Astrocyte of the cerebellum (primary cell): ENCODE measurements around the gene CCDC91.

ENCODE experiments used
- DNase-seq: peaks from one replicate; pipeline ENCODE4 v3.0.0-alpha.2; 2011; ENCODE audit warnings: low read depth
- H3K4me3 ChIP-seq: 2 replicates; pipeline ENCODE4 v1.5.1; 2011; ENCODE audit warnings: mild to moderate bottlenecking, low read depth, low read length, moderate library complexity
- in situ Hi-C: cut with HindIII; loops from 2 replicates; pipeline ENCODE4 v1.10.0; 2017; ENCODE audit warnings: low sequenced_read_pairs
- TF ChIP-seq, protein P1 (sequence below): IDR thresholded peaks from 2 replicates; pipeline ENCODE4 v1.5.1; 2012; ENCODE audit warnings: low read length, low read depth, moderate library complexity, mild to moderate bottlenecking; ENCODE audit errors: missing control alignments

Gene CCDC91

GRCh38 chr12:28349196-28349595 is 158.9 kb downstream of the CCDC91 start:
- in situ Hi-C loops: no loop called here
- DNase-seq: no peak
- H3K4me3 ChIP-seq: no peak overlapping the region
- TF ChIP-seq, protein P1, sequence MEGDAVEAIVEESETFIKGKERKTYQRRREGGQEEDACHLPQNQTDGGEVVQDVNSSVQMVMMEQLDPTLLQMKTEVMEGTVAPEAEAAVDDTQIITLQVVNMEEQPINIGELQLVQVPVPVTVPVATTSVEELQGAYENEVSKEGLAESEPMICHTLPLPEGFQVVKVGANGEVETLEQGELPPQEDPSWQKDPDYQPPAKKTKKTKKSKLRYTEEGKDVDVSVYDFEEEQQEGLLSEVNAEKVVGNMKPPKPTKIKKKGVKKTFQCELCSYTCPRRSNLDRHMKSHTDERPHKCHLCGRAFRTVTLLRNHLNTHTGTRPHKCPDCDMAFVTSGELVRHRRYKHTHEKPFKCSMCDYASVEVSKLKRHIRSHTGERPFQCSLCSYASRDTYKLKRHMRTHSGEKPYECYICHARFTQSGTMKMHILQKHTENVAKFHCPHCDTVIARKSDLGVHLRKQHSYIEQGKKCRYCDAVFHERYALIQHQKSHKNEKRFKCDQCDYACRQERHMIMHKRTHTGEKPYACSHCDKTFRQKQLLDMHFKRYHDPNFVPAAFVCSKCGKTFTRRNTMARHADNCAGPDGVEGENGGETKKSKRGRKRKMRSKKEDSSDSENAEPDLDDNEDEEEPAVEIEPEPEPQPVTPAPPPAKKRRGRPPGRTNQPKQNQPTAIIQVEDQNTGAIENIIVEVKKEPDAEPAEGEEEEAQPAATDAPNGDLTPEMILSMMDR: no peak

GRCh38 chr12:28350502-28350901 is 160.2 kb downstream of the CCDC91 start:
- DNase-seq: no peak
- TF ChIP-seq, protein P1: no peak
- H3K4me3 ChIP-seq: no peak overlapping the region
- in situ Hi-C loops: no loop called here

DNA sequence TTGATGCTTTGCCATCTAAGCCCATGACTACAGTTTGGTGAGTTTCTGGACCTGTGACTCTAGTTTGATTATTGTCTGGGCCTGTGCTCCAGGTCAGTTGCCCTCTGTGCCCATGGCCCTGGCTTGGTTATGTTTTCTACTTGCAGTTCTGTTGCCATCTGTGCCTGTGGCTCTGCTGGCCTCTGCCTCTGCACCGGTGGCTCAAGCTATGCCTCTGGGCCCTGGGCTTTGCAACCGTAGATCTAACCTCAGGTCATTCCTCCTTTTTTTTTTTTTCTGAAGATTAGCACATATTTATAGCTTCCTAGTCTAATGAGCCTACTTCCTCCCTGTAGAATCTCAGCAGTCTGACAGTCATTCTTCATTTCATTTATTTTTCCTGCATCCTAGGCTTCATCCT is 161.2 kb downstream of the CCDC91 start:
- no peak overlapping the region for H3K4me3 ChIP-seq
- DNase-seq: no peak
- in situ Hi-C loops: no loop called here
- TF ChIP-seq, protein P1: no peak

DNA sequence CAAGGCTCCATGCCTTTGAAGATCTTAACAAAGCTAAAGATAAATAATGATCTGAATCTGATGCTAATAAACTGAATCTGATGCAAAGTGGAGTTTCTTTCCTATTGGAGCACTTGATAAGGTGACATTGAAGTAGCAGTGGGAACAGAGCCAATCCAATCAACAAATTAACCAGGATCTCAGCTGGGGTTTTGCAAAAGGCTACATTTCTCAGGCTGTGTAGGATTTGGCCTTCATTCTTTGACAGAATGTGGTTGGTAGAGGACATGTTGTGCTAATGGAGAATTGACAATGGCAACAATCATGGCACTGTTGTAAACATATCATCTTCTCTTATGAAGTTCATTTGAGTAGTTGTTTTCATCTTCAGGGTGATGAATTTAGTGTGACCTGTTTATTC is 164.9 kb downstream of the CCDC91 start:
- TF ChIP-seq, protein P1: no peak
- no peak overlapping the region for H3K4me3 ChIP-seq
- DNase-seq: no peak
- in situ Hi-C loops: no loop called here

GRCh38 chr12:28360253-28360652 is 170.0 kb downstream of the CCDC91 start:
- TF ChIP-seq, protein P1: no peak
- no peak overlapping the region for H3K4me3 ChIP-seq
- in situ Hi-C loops: no loop called here
- no peak for DNase-seq

DNA sequence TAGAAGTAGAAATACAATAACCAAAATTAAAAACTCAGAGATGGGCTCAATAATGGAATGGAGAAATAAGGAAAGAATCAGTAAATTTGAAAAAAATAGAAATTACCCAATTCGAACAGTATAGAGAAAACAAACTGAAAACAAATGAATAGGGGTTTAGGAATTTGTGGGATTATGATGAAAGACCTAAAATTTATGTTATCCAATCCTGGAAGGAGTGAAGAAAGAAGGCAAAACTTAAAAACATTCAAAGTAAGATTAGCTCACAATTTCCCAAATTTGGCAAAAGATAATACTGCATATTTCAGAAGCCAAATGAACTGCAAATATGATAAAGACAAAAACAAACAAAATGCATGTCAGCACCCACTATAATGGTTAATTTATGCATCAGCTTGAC is 177.1 kb downstream of the CCDC91 start:
- H3K4me3 ChIP-seq: no peak overlapping the region
- DNase-seq: no peak
- TF ChIP-seq, protein P1: no peak
- in situ Hi-C loops: no loop called here

DNA sequence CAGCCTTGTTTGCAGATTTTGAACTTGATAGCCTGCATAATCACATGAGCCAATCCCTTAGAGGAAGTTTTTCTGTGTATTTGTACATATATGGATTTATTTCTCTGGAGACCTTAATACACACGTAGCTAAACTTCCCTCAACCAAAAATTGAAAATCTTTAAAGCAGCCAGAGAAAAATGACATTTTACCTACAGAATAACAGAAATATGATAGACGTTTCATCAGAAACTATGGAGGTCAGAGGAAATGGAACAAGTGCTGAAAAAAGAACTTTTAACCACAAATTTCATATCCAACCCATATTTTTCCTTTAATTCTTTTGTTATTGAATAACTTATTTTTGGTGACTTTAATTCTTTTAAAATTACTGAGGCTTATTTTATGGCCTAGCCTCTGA is 177.7 kb downstream of the CCDC91 start:
- in situ Hi-C loops: no loop called here
- H3K4me3 ChIP-seq: no peak overlapping the region

More for the DNA sequence above, 177.7 kb downstream of the CCDC91 start:
- DNase-seq: no peak
- TF ChIP-seq, protein P1: no peak
